HG03103 (cell line): ENCODE data around the gene ANKS1B.
A peak's percentile ranks its signal among the peaks of the same experiment; 100 is the strongest.
"Not testable (repeated sequence)": the region's sequence is repeated elsewhere in the genome, so short reads cannot be mapped to it uniquely, and the experiment has no call there.

Experiments
- ATAC-seq: cut with Tn5 transposase; IDR thresholded peaks from one replicate; pipeline ENCODE4 v1.9.1; 2021; ENCODE audit warnings: low read depth; ENCODE audit not compliant: unreplicated experiment

The ANKS1B gene

GRCh38 chr12:99611117-99611516, 373.6 kb downstream of the ANKS1B start:
- no peak for ATAC-seq

GRCh38 chr12:99609455-99610181, 375.1 kb downstream of the ANKS1B start:
- no peak for ATAC-seq

GRCh38 chr12:99600388-99600787, 384.3 kb downstream of the ANKS1B start:
- peak; percentile 82 for ATAC-seq

GRCh38 chr12:99598785-99599184, 386.0 kb downstream of the ANKS1B start:
- no peak for ATAC-seq

- no peak for ATAC-seq
Measured at GRCh38 chr12:99596762-99597161, 388.0 kb downstream of the ANKS1B start.

- not testable (repeated sequence) for ATAC-seq
Measured at GRCh38 chr12:99577125-99577524, 407.6 kb downstream of the ANKS1B start.

GRCh38 chr12:99573980-99574379, 410.8 kb downstream of the ANKS1B start:
- no peak for ATAC-seq

- ATAC-seq = no peak
Measured at GRCh38 chr12:99567072-99567471, 417.7 kb downstream of the ANKS1B start.

GRCh38 chr12:99558109-99558508, 426.6 kb downstream of the ANKS1B start:
- no peak for ATAC-seq

GRCh38 chr12:99553461-99553860, 431.3 kb downstream of the ANKS1B start:
- ATAC-seq = no peak

- ATAC-seq = no peak
Measured at GRCh38 chr12:99552022-99552421, 432.7 kb downstream of the ANKS1B start.

- ATAC-seq = no peak
Measured at GRCh38 chr12:99549651-99550050, 435.1 kb downstream of the ANKS1B start.

GRCh38 chr12:99549196-99549595, 435.5 kb downstream of the ANKS1B start:
- ATAC-seq = no peak

GRCh38 chr12:99544457-99544856, 440.3 kb downstream of the ANKS1B start:
- ATAC-seq = no peak

GRCh38 chr12:99529966-99530365, 454.8 kb downstream of the ANKS1B start:
- peak; percentile 87 for ATAC-seq

GRCh38 chr12:99528478-99528877, 456.3 kb downstream of the ANKS1B start:
- ATAC-seq = no peak

- no peak for ATAC-seq
Measured at GRCh38 chr12:99523853-99524252, 460.9 kb downstream of the ANKS1B start.

- ATAC-seq = no peak
Measured at GRCh38 chr12:99522456-99522855, 462.3 kb downstream of the ANKS1B start.

- no peak for ATAC-seq
Measured at GRCh38 chr12:99521664-99522063, 463.1 kb downstream of the ANKS1B start.

- no peak for ATAC-seq
Measured at GRCh38 chr12:99513066-99513465, 471.7 kb downstream of the ANKS1B start.

GRCh38 chr12:99505805-99506204, 478.9 kb downstream of the ANKS1B start:
- ATAC-seq = no peak

GRCh38 chr12:99498756-99499155, 486.0 kb downstream of the ANKS1B start:
- ATAC-seq = no peak

GRCh38 chr12:99495799-99496198, 488.9 kb downstream of the ANKS1B start:
- no peak for ATAC-seq
